NOMO-1 treated with dmso at 0.1 percent for 144 hours (cell line): Measurements from ENCODE around the gene PTGER1.
A peak's percentile ranks its signal among the peaks of the same experiment; 100 is the strongest.
"Not testable (repeated sequence)": the region's sequence is repeated elsewhere in the genome, so short reads cannot be mapped to it uniquely, and the experiment has no call there.

Experiments
- DNase-seq: peaks from one replicate; lab custom pipeline; 2025; ENCODE audit not compliant: unreplicated experiment; lab: John Stamatoyannopoulos, UW

PTGER1 gene

GRCh38 chr19:14475251-14476073, at the start of gene PTGER1:
TSS of gene PTGER1 (minus strand) at chr19:14475354. CDS start at chr19:14474320, 1,034 bp downstream.
- DNase-seq = no peak

GRCh38 chr19:14520543-14520942, 45.4 kb upstream of the PTGER1 start:
- no peak for DNase-seq

GRCh38 chr19:14519860-14520407, 44.8 kb upstream of the PTGER1 start:
- DNase-seq = no peak

- no peak for DNase-seq
Measured at GRCh38 chr19:14519245-14519859, 44.2 kb upstream of the PTGER1 start.

- DNase-seq = peak; percentile 64
Measured at GRCh38 chr19:14517840-14518505, 42.8 kb upstream of the PTGER1 start, which contains the start of gene DNAJB1. TSS of gene DNAJB1 (minus strand) at chr19:14518397. CDS start at chr19:14518349, 48 bp downstream.

- DNase-seq = no peak
Measured at GRCh38 chr19:14517446-14517839, 42.3 kb upstream of the PTGER1 start.

GRCh38 chr19:14516746-14517438, 41.7 kb upstream of the PTGER1 start:
- DNase-seq = no peak

GRCh38 chr19:14516048-14516534, 40.9 kb upstream of the PTGER1 start:
- DNase-seq = no peak

GRCh38 chr19:14515501-14516047, 40.4 kb upstream of the PTGER1 start:
- DNase-seq = no peak

GRCh38 chr19:14514215-14514863, 39.2 kb upstream of the PTGER1 start:
- no peak for DNase-seq

GRCh38 chr19:14512406-14512961, 37.3 kb upstream of the PTGER1 start:
- DNase-seq = no peak

- DNase-seq = no peak
Measured at GRCh38 chr19:14511229-14511593, 36.1 kb upstream of the PTGER1 start.

- peak; percentile 57 for DNase-seq
Measured at GRCh38 chr19:14510311-14511228, 35.4 kb upstream of the PTGER1 start.

GRCh38 chr19:14507704-14508542, 32.8 kb upstream of the PTGER1 start:
- peak; percentile 37 for DNase-seq

- peak; percentile 13 for DNase-seq
Measured at GRCh38 chr19:14505488-14506239, 30.5 kb upstream of the PTGER1 start.

- not testable (repeated sequence) for DNase-seq
Measured at GRCh38 chr19:14504575-14504974, 29.4 kb upstream of the PTGER1 start.

- no peak for DNase-seq
Measured at GRCh38 chr19:14503285-14503684, 28.1 kb upstream of the PTGER1 start.
